Measurements from ENCODE around the gene GABRR3. TPM values are rescaled to one million over a fixed set of nuclear protein-coding genes. Genes with fewer than 3 reads are reported as not detected.

The GABRR3 gene
- polyA plus RNA-seq: not detected

DNA sequence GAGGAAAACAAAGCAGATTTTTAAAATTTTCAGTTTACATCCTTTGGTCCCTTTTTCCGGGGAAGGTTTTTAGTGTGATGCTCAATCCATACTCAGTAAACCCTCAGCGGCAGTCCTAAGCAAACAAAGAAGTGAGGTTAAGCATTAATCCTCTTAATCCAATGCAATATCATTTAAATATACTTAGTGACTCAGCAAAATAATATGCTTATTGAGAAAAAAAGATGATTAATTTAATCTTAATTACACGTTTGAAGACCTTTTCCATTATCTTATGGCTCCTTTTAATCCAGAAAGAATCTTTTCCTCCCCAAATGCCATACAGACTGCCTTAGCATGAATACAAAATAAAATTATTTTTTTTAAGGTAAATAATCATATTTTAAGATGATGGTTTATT, at the start of gene GABRR3:
Gene GABRR3 (minus strand): TSS at position 108 of the 400 bp plus-strand sequence. CDS start 328 bp downstream, outside the sequence.
- H3K4me3 ChIP-seq (ENCODE audit: low read depth in 1 of 2, low read length in 2 of 2): no peak within 1 kb of the TSS
- peaks cover 0 to 3% of the 10 kb centered on the region in 2 donors for H3K27me3 ChIP-seq (ENCODE audit: control insufficient read depth in 1 of 2, insufficient read depth in 2 of 2, low read length in 2 of 2)
- WGBS, 2 donors: 40 to 47% methylated on average over 3 of the region's 3 CpGs
- no peak within 1 kb of the TSS for H3K27ac ChIP-seq (ENCODE audit: low read depth in 2 of 2, low read length in 1 of 2)
- H3K4me1 ChIP-seq (ENCODE audit: control insufficient read depth in 2 of 2, insufficient read depth in 2 of 2, low read length in 1 of 2): no peaks in the 10 kb centered on the region
- H3K9me3 ChIP-seq (ENCODE audit: control insufficient read depth in 2 of 2, insufficient read depth in 1 of 2, low read depth in 1 of 2, low read length in 1 of 2): no peaks in the 10 kb centered on the region
- no peaks in the 10 kb centered on the region for H3K36me3 ChIP-seq (ENCODE audit: control insufficient read depth in 2 of 2, insufficient read depth in 2 of 2, low read length in 1 of 2)

DNA sequence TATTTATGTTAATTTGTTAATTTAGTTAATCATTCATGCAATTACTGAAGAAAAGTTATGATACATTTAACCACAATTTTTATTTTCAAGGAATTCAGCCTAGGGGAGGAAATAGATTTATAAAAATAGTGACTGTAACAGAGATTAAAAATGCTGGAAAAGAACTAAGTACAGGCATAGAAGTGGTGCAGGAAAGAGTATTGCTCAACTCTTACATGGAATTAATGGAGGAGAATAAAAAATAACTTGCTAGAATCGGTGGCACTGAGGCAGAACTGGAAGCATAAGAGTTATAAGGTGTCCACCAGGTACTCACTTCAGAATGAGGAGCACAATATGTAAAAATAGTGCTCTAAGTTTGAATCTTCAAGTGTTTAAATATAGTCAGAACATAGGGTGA, 38.4 kb upstream of the GABRR3 start:
- Histone ChIP-seq H3K27ac (ENCODE audit: low read depth in 2 of 2, low read length in 1 of 2) (no peak overlapping the region), H3K4me1 (ENCODE audit: control insufficient read depth in 2 of 2, insufficient read depth in 2 of 2, low read length in 1 of 2) (no peaks in the 10 kb centered on the region), H3K36me3 (ENCODE audit: control insufficient read depth in 2 of 2, insufficient read depth in 2 of 2, low read length in 1 of 2) (no peaks in the 10 kb centered on the region), H3K27me3 (ENCODE audit: control insufficient read depth in 1 of 2, insufficient read depth in 2 of 2, low read length in 2 of 2) (no peaks in the 10 kb centered on the region), H3K9me3 (ENCODE audit: control insufficient read depth in 2 of 2, insufficient read depth in 1 of 2, low read depth in 1 of 2, low read length in 1 of 2) (no peaks in the 10 kb centered on the region), H3K4me3 (ENCODE audit: low read depth in 1 of 2, low read length in 2 of 2) (no peak overlapping the region)
- WGBS, 2 donors: 30 to 35% methylated on average over 1 of the region's 1 CpG

DNA sequence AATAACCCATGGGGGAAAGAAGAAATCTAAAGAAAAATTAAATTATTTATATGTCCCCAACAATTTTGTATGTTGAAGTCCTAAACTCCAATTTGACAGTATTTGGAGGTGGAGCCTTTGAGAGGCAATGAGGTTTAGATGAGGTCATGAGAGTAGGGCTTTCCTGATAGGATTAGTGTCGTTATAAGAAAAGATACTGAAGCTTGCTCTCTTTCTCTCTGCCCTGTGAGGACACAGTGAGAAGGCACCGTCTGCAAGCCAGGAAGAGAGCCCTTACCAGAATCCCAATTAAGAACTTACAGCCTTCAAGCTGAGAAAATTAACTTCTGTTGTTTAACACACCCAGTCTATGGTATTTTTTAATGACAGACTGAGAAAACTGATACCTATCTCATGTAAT, 35.7 kb upstream of the GABRR3 start:
- H3K27me3 ChIP-seq (ENCODE audit: control insufficient read depth in 1 of 2, insufficient read depth in 2 of 2, low read length in 2 of 2): no peaks in the 10 kb centered on the region
- no peaks in the 10 kb centered on the region for H3K4me1 ChIP-seq (ENCODE audit: control insufficient read depth in 2 of 2, insufficient read depth in 2 of 2, low read length in 1 of 2)
- H3K4me3 ChIP-seq (ENCODE audit: low read depth in 1 of 2, low read length in 2 of 2): no peak overlapping the region
- H3K9me3 ChIP-seq (ENCODE audit: control insufficient read depth in 2 of 2, insufficient read depth in 1 of 2, low read depth in 1 of 2, low read length in 1 of 2): no peaks in the 10 kb centered on the region
- WGBS, 2 donors: 31 to 48% methylated on average over 2 of the region's 2 CpGs
- H3K27ac ChIP-seq (ENCODE audit: low read depth in 2 of 2, low read length in 1 of 2): no peak overlapping the region
- no peaks in the 10 kb centered on the region for H3K36me3 ChIP-seq (ENCODE audit: control insufficient read depth in 2 of 2, insufficient read depth in 2 of 2, low read length in 1 of 2)

DNA sequence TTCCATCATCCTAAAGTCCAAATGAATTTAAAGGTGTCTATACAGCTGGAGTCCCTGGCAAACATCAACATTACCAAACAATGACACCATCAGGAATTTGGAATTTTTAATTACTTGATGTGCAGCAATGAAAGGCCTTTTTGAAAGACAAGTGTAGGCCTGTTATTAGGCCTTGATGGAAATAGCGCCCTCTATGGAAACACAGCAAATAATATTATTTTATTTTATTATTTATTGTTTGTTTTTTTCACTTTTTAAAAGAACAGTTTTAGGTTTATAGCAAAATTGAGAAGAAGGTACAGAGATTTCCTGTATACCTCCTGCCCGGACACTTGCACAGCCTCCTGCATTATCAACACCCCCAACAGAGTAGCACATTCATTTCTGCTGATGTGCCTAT, 33.7 kb upstream of the GABRR3 start:
- WGBS, 2 donors: 26 to 57% methylated on average over 2 of the region's 2 CpGs
- Histone ChIP-seq H3K36me3 (ENCODE audit: control insufficient read depth in 2 of 2, insufficient read depth in 2 of 2, low read length in 1 of 2) (no peaks in the 10 kb centered on the region), H3K4me3 (ENCODE audit: low read depth in 1 of 2, low read length in 2 of 2) (no peak overlapping the region), H3K27ac (ENCODE audit: low read depth in 2 of 2, low read length in 1 of 2) (no peak overlapping the region), H3K27me3 (ENCODE audit: control insufficient read depth in 1 of 2, insufficient read depth in 2 of 2, low read length in 2 of 2) (no peaks in the 10 kb centered on the region), H3K9me3 (ENCODE audit: control insufficient read depth in 2 of 2, insufficient read depth in 1 of 2, low read depth in 1 of 2, low read length in 1 of 2) (no peaks in the 10 kb centered on the region), H3K4me1 (ENCODE audit: control insufficient read depth in 2 of 2, insufficient read depth in 2 of 2, low read length in 1 of 2) (no peaks in the 10 kb centered on the region)

DNA sequence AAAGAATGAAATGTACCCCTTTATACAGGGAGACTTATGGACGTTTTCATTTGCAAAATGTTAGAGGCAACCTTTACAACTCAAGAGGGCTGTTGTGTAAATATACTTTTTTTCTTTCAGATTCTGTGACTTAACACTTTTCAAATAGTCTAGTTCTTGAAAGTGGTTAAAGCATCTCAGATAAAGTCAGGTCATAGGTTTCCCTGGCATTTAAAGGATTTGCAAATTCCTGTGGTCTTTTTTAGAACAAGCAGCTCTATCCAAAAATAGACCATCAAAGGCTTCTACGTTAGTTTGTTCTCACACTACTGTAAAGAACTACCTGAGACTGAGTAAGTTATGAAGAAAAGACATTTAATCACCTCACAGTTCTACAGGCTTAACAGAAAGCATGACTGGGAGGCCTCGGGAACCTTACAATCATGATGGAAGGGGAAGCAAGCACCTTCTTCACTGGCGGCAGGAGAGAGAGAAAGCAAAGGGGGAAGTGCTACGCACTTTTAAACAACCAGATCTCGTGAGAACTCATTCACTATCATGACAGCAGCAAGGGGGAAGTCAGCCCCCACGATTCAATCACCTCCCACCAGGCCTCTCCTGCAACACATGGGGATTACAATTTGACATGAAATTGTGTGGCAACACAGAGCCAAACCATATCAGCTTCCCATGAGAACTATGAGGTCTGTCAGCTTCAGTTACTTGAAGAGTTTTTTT, 23.3 kb upstream of the GABRR3 start:
- no peak overlapping the region for H3K27ac ChIP-seq (ENCODE audit: low read depth in 2 of 2, low read length in 1 of 2)
- no peaks in the 10 kb centered on the region for H3K27me3 ChIP-seq (ENCODE audit: control insufficient read depth in 1 of 2, insufficient read depth in 2 of 2, low read length in 2 of 2)
- WGBS, 2 donors: 34 to 41% methylated on average over 7 of the region's 7 CpGs
- H3K4me3 ChIP-seq (ENCODE audit: low read depth in 1 of 2, low read length in 2 of 2): no peak overlapping the region
- H3K9me3 ChIP-seq (ENCODE audit: control insufficient read depth in 2 of 2, insufficient read depth in 1 of 2, low read depth in 1 of 2, low read length in 1 of 2): no peaks in the 10 kb centered on the region
- no peaks in the 10 kb centered on the region for H3K36me3 ChIP-seq (ENCODE audit: control insufficient read depth in 2 of 2, insufficient read depth in 2 of 2, low read length in 1 of 2)
- H3K4me1 ChIP-seq (ENCODE audit: control insufficient read depth in 2 of 2, insufficient read depth in 2 of 2, low read length in 1 of 2): no peaks in the 10 kb centered on the region

DNA sequence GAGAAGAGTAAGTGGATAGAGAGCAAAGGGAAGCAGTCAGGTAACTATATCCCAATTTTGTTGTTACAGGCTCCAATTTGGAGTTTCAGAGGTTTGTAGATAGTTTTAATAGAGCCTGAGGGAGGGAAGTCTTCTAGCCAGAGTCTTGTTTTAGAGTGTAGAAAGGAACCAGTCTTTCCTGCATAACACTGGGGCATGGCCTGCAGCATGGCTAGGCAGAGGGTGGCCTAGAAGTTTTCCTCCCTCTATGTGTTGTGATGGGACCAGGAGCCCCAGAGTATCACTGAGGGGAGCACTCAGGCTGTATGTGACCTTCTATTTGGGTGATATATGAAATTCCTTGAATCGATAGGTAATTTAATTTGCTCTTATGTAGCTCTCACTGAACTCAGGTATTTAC, 22.5 kb upstream of the GABRR3 start:
- Histone ChIP-seq H3K27me3 (ENCODE audit: control insufficient read depth in 1 of 2, insufficient read depth in 2 of 2, low read length in 2 of 2) (no peaks in the 10 kb centered on the region), H3K4me3 (ENCODE audit: low read depth in 1 of 2, low read length in 2 of 2) (no peak overlapping the region), H3K27ac (ENCODE audit: low read depth in 2 of 2, low read length in 1 of 2) (no peak overlapping the region), H3K36me3 (ENCODE audit: control insufficient read depth in 2 of 2, insufficient read depth in 2 of 2, low read length in 1 of 2) (no peaks in the 10 kb centered on the region), H3K4me1 (ENCODE audit: control insufficient read depth in 2 of 2, insufficient read depth in 2 of 2, low read length in 1 of 2) (no peaks in the 10 kb centered on the region), H3K9me3 (ENCODE audit: control insufficient read depth in 2 of 2, insufficient read depth in 1 of 2, low read depth in 1 of 2, low read length in 1 of 2) (no peaks in the 10 kb centered on the region)
- WGBS, 2 donors: 92 to 96% methylated on average over 1 of the region's 1 CpG

DNA sequence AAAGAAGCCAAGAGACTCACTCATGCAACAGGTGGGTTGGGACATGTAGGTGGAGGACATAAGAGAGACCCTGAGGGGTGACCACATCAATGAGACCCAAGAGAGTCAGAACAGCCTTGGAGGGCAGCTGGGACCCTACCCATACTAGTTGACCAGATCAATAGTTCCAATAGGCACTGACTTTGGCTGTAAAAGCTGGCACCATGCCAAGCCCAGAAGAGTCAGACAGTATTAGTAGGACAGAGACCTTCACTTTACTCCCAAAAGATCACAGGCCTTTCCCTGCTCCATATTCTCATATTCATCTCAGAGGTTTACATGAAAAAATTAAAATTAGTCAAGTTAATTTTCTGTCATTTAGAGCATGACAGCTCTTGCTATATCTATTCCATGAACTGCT, 20.9 kb upstream of the GABRR3 start:
- Histone ChIP-seq H3K27me3 (ENCODE audit: control insufficient read depth in 1 of 2, insufficient read depth in 2 of 2, low read length in 2 of 2) (no peaks in the 10 kb centered on the region), H3K4me1 (ENCODE audit: control insufficient read depth in 2 of 2, insufficient read depth in 2 of 2, low read length in 1 of 2) (no peaks in the 10 kb centered on the region), H3K36me3 (ENCODE audit: control insufficient read depth in 2 of 2, insufficient read depth in 2 of 2, low read length in 1 of 2) (no peaks in the 10 kb centered on the region), H3K9me3 (ENCODE audit: control insufficient read depth in 2 of 2, insufficient read depth in 1 of 2, low read depth in 1 of 2, low read length in 1 of 2) (no peaks in the 10 kb centered on the region), H3K27ac (ENCODE audit: low read depth in 2 of 2, low read length in 1 of 2) (no peak overlapping the region), H3K4me3 (ENCODE audit: low read depth in 1 of 2, low read length in 2 of 2) (no peak overlapping the region)

DNA sequence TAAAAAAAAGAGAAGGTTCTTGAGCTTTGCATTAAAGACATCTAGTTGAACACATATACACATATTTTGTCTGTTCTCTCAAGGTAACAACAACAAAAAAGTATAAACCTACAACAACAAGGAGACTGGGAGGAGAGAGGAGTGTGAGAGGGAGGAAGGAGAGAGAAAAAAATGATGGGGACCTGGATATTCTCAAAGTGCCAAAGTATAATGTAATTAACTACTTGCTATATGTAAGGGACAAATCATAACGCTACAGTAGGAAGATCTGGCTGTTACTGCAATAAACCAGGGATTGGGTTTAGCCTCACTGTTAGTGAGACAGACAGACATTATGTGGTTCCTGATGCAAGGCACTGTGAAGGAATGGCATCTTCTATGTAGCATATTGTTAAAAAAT, 14.2 kb upstream of the GABRR3 start:
- Histone ChIP-seq H3K4me1 (ENCODE audit: control insufficient read depth in 2 of 2, insufficient read depth in 2 of 2, low read length in 1 of 2) (no peaks in the 10 kb centered on the region), H3K4me3 (ENCODE audit: low read depth in 1 of 2, low read length in 2 of 2) (no peak overlapping the region), H3K27ac (ENCODE audit: low read depth in 2 of 2, low read length in 1 of 2) (no peak overlapping the region), H3K36me3 (ENCODE audit: control insufficient read depth in 2 of 2, insufficient read depth in 2 of 2, low read length in 1 of 2) (no peaks in the 10 kb centered on the region), H3K9me3 (ENCODE audit: control insufficient read depth in 2 of 2, insufficient read depth in 1 of 2, low read depth in 1 of 2, low read length in 1 of 2) (no peaks in the 10 kb centered on the region), H3K27me3 (ENCODE audit: control insufficient read depth in 1 of 2, insufficient read depth in 2 of 2, low read length in 2 of 2) (no peaks in the 10 kb centered on the region)
- 81 to 88% methylated on average over 1 of the region's 1 CpG for WGBS, 2 donors

DNA sequence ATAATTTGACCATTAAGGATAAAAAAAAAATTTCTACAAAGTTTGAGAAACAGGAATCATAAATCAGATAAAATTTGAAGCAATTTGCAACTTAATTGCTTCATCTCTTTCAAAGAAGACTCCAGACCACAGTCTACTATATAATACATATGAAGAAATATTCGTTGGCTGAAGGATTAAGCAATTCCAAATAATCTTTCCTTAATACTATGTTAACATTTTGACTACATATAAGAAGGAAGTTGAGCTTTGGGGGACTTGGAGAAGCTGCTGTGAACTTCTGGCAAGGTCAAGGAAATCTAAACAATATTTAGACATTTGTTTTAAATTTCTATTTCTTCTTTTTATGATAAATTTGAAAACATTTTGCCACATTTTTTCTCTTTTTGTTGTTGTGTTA, 13.5 kb upstream of the GABRR3 start:
- H3K9me3 ChIP-seq (ENCODE audit: control insufficient read depth in 2 of 2, insufficient read depth in 1 of 2, low read depth in 1 of 2, low read length in 1 of 2): no peaks in the 10 kb centered on the region
- no peaks in the 10 kb centered on the region for H3K27me3 ChIP-seq (ENCODE audit: control insufficient read depth in 1 of 2, insufficient read depth in 2 of 2, low read length in 2 of 2)
- no peak overlapping the region for H3K27ac ChIP-seq (ENCODE audit: low read depth in 2 of 2, low read length in 1 of 2)
- no peaks in the 10 kb centered on the region for H3K36me3 ChIP-seq (ENCODE audit: control insufficient read depth in 2 of 2, insufficient read depth in 2 of 2, low read length in 1 of 2)
- 13 to 19% methylated on average over 1 of the region's 1 CpG for WGBS, 2 donors
- H3K4me1 ChIP-seq (ENCODE audit: control insufficient read depth in 2 of 2, insufficient read depth in 2 of 2, low read length in 1 of 2): no peaks in the 10 kb centered on the region
- H3K4me3 ChIP-seq (ENCODE audit: low read depth in 1 of 2, low read length in 2 of 2): no peak overlapping the region

DNA sequence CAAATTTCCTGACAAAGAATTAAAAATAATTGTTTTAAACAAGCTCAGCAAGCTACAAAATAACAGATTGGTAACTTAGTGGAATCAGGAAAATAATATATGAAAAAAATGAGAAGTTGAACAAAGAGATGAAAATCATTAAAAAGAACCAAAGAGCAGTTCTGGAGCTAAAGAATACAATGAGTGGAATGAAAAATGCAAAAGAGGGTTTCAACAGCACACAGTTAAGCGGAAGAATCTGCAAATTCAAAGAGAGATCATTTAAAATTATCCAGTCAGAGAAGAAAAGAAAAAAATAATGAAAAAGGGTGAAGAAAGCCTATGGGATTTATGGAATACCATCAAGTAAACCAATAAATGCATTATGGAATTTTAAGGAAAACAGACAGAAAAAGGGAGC, 6.2 kb upstream of the GABRR3 start:
- Histone ChIP-seq H3K27ac (ENCODE audit: low read depth in 2 of 2, low read length in 1 of 2) (no peak overlapping the region), H3K4me1 (ENCODE audit: control insufficient read depth in 2 of 2, insufficient read depth in 2 of 2, low read length in 1 of 2) (no peaks in the 10 kb centered on the region), H3K36me3 (ENCODE audit: control insufficient read depth in 2 of 2, insufficient read depth in 2 of 2, low read length in 1 of 2) (no peaks in the 10 kb centered on the region), H3K27me3 (ENCODE audit: control insufficient read depth in 1 of 2, insufficient read depth in 2 of 2, low read length in 2 of 2) (no peaks in the 10 kb centered on the region), H3K4me3 (ENCODE audit: low read depth in 1 of 2, low read length in 2 of 2) (no peak overlapping the region), H3K9me3 (ENCODE audit: control insufficient read depth in 2 of 2, insufficient read depth in 1 of 2, low read depth in 1 of 2, low read length in 1 of 2) (no peaks in the 10 kb centered on the region)
- WGBS, 2 donors: 91 to 94% methylated on average over 1 of the region's 1 CpG
